Ishikawa (cell line): Measurements from ENCODE around the gene HYAL4.

Experiments used
- CEBPB ChIP-seq: IDR thresholded peaks from 2 replicates; pipeline ENCODE4 v1.6.1; 2012
- CREB1 ChIP-seq: IDR thresholded peaks from 2 replicates; pipeline ENCODE4 v1.6.1; 2012; ENCODE audit warnings: low read depth
- EGR1 ChIP-seq: IDR thresholded peaks from 2 replicates; pipeline ENCODE4 v1.6.1; 2012
- EP300 ChIP-seq: IDR thresholded peaks from 2 replicates; pipeline ENCODE4 v1.6.1; 2012; ENCODE audit warnings: borderline replicate concordance
- FOXM1 ChIP-seq: IDR thresholded peaks from 2 replicates; pipeline ENCODE4 v1.6.1; 2012; ENCODE audit warnings: low read depth, borderline replicate concordance
- NFIC ChIP-seq: IDR thresholded peaks from 2 replicates; pipeline ENCODE4 v1.6.1; 2012
- RAD21 ChIP-seq: IDR thresholded peaks from 2 replicates; pipeline ENCODE4 v1.6.1; 2012; ENCODE audit warnings: low read depth
- TAF1 ChIP-seq: IDR thresholded peaks from 2 replicates; pipeline ENCODE4 v1.6.1; 2012; ENCODE audit warnings: low read depth, mild to moderate bottlenecking
- TCF12 ChIP-seq: IDR thresholded peaks from 2 replicates; pipeline ENCODE4 v1.6.1; 2012; ENCODE audit warnings: low read depth
- TEAD4 ChIP-seq: IDR thresholded peaks from 2 replicates; pipeline ENCODE4 v1.6.1; 2012
- USF1 ChIP-seq: IDR thresholded peaks from 2 replicates; pipeline ENCODE4 v1.6.1; 2012
- YY1 ChIP-seq: IDR thresholded peaks from 2 replicates; pipeline ENCODE4 v1.6.1; 2012; ENCODE audit warnings: low read depth
- ZBTB7A ChIP-seq: IDR thresholded peaks from 2 replicates; pipeline ENCODE4 v1.6.1; 2012; ENCODE audit warnings: low read depth
- TF ChIP-seq, protein P1 (sequence below): IDR thresholded peaks from 2 replicates; pipeline ENCODE4 v1.6.1; 2012
- TF ChIP-seq, protein P2 (sequence below): IDR thresholded peaks from 2 replicates; pipeline ENCODE4 v1.6.1; 2012; ENCODE audit warnings: low read depth, mild to moderate bottlenecking

Gene HYAL4

DNA sequence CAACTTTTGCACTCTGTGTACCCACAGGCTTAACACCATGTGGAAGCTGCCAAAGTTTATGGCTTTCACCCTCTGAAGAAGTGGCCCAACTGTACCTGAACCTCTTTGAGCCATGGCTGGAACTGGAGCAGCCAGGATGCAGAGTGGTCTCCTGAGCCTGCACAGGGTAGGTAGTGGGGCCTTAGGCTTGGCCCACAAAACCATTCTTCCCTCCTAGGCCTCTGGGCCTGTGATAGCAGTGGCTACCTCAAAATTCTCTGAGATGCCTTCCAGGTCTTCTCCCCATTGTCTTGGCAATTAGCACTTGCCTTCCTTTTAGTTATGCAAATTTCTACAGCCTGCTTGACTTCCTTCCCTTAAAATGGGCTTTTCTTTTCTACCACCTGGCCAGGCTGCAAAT is 60.7 kb downstream of the HYAL4 start:
- TF ChIP-seq CEBPB, result no peak
- TF ChIP-seq NFIC, result no peak
- TF ChIP-seq YY1, result no peak
- TF ChIP-seq, protein P1, sequence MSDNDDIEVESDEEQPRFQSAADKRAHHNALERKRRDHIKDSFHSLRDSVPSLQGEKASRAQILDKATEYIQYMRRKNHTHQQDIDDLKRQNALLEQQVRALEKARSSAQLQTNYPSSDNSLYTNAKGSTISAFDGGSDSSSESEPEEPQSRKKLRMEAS, result no peak
- TF ChIP-seq CREB1, result no peak
- no peak for TF ChIP-seq EGR1
- no peak for TF ChIP-seq USF1
- no peak for TF ChIP-seq TEAD4
- no peak for TF ChIP-seq RAD21
- no peak for TF ChIP-seq TAF1
- TF ChIP-seq, protein P2, sequence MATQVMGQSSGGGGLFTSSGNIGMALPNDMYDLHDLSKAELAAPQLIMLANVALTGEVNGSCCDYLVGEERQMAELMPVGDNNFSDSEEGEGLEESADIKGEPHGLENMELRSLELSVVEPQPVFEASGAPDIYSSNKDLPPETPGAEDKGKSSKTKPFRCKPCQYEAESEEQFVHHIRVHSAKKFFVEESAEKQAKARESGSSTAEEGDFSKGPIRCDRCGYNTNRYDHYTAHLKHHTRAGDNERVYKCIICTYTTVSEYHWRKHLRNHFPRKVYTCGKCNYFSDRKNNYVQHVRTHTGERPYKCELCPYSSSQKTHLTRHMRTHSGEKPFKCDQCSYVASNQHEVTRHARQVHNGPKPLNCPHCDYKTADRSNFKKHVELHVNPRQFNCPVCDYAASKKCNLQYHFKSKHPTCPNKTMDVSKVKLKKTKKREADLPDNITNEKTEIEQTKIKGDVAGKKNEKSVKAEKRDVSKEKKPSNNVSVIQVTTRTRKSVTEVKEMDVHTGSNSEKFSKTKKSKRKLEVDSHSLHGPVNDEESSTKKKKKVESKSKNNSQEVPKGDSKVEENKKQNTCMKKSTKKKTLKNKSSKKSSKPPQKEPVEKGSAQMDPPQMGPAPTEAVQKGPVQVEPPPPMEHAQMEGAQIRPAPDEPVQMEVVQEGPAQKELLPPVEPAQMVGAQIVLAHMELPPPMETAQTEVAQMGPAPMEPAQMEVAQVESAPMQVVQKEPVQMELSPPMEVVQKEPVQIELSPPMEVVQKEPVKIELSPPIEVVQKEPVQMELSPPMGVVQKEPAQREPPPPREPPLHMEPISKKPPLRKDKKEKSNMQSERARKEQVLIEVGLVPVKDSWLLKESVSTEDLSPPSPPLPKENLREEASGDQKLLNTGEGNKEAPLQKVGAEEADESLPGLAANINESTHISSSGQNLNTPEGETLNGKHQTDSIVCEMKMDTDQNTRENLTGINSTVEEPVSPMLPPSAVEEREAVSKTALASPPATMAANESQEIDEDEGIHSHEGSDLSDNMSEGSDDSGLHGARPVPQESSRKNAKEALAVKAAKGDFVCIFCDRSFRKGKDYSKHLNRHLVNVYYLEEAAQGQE, result no peak
- no peak for TF ChIP-seq EP300

DNA sequence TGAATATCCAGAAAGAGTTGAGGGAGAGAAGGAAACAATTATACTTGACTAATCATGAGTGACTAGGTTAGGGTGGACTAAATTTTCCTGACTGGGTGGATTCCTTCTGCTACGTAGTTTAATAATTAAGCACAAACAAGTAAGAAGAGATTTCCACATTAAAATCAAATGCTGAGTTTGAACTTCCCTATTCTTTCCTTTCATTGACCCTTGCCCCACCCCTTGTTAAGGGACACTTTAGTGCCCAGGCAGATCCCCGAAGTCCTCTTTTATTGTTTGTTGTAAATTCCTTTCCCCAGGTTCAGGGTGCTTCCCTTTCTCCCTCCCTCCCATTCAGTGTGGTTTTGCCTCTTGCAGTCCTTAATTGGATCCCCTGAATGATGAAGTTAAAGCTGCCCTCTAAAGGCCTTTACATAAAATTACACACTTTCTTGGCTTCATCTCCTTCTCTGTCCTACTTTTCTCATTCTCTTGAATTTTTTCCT is 71.3 kb downstream of the HYAL4 start:
- TF ChIP-seq RAD21 (peak; percentile 62), USF1 (no peak)

DNA sequence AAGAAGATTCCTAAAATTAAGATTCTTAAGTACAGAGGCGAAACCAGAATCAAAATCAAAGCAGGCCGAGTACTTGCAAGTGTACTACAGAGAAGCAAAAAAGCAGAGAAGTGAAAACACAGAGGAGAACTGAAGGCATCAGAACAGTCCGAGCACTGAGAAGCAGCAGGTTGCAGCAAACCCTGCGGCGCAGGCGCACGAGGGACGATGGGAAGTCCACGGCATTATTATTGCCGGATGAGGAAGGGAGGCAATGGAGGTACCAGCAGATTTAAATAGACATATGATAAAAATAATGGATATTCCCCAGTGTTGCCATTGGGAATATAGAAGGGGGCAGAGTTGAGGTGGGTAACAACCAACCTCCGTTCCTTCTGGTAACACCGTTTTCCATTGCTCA is 72.9 kb downstream of the HYAL4 start:
- TF ChIP-seq YY1 (no peak), TAF1 (no peak), RAD21 (no peak), NFIC (no peak), ZBTB7A (no peak), EP300 (no peak), CEBPB (no peak), USF1 (no peak), FOXM1 (no peak), TCF12 (no peak), TEAD4 (no peak), EGR1 (no peak), CREB1 (no peak)
- TF ChIP-seq, protein P2, result no peak
- TF ChIP-seq, protein P1, result no peak

GRCh38 chr7:123918309-123918708 is 73.3 kb downstream of the HYAL4 start:
- TF ChIP-seq RAD21 (no peak), NFIC (no peak), CREB1 (no peak), EGR1 (no peak), TCF12 (no peak), CEBPB (no peak), FOXM1 (no peak), USF1 (no peak), YY1 (no peak), ZBTB7A (no peak), TAF1 (no peak), EP300 (no peak)
- TF ChIP-seq, protein P1, result no peak
- TF ChIP-seq, protein P2, result no peak
